Muscle layer of colon (tissue), 2 donors: Measurements from ENCODE around the gene ABTB1.

Experiments
- H3K27ac ChIP-seq: one replicate; pipeline ENCODE4 v1.7.0; 2013; ENCODE audit warnings: low read depth, mild to moderate bottlenecking, low read length, moderate library complexity
- H3K27me3 ChIP-seq, 2 donors: one replicate each; pipeline ENCODE4 v1.7.0; 2013; ENCODE audit warnings: low read length in 2 of 2, mild to moderate bottlenecking in 2 of 2; ENCODE audit not compliant: insufficient read depth in 2 of 2, control insufficient read depth in 1 of 2
- H3K36me3 ChIP-seq: one replicate; pipeline ENCODE4 v1.7.0; 2013; ENCODE audit warnings: mild to moderate bottlenecking, low read length; ENCODE audit not compliant: insufficient read depth
- H3K4me1 ChIP-seq: one replicate; pipeline ENCODE4 v1.7.0; 2013; ENCODE audit warnings: mild to moderate bottlenecking, low read length; ENCODE audit not compliant: insufficient read depth
- H3K4me3 ChIP-seq, 2 donors: one replicate each; pipeline ENCODE4 v1.7.0; 2013; ENCODE audit warnings: low read length in 2 of 2, low read depth in 1 of 2, mild to moderate bottlenecking in 1 of 2, moderate library complexity in 1 of 2
- H3K9ac ChIP-seq: one replicate; pipeline ENCODE4 v1.7.0; 2013; ENCODE audit warnings: low read length
- H3K9me3 ChIP-seq: one replicate; pipeline ENCODE4 v1.7.0; 2013; ENCODE audit warnings: mild to moderate bottlenecking, low read length
- donor health status: abdominal sarcoma.
- donor health status: Adenocarcinoma of cecum.

The ABTB1 gene

GRCh38 chr3:127720985-127721935, 48.5 kb downstream of the ABTB1 start:
- Histone ChIP-seq H3K9ac (no peak overlapping the region), H3K27ac (peak overlapping the region; percentile 22), H3K27me3 (no peaks in the 10 kb centered on the region), H3K36me3 (peaks cover 16% of the 10 kb centered on the region), H3K4me1 (peaks cover 33% of the 10 kb centered on the region), H3K4me3 (no peak overlapping the region), H3K9me3 (no peaks in the 10 kb centered on the region)

DNA sequence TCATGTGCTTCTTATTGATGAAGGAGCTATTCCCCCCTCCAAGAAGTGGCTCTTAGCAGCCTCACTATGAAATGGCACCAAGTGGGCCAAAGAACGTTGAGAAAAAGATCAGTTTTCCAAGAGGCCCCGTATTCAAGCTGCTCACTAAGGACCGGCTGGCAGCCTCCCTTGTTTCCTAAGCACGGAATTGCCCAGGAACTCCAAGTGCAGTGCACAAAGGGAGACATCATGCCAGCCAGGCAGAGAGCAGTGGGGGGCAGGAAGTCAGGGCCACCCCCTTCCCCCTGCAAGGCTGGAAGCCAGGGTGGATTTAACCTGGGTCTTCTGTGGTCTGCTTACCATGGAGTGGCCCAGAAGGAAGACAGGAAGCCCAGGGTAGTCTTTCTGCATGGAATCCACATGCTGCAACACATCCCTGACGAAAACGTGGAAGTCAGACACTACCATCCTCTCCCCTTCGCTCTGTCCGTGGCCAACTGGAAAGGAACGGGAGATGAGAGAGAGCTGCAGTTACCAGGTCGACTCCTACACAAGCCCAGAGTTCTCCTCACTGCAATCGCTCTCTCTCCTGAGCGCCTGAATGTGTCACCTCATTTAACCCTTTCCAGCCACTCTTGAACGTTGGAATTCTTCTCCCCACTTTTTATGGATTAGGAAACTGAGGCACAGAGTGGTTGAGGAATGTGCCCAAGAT, 49.5 kb downstream of the ABTB1 start:
- no peaks in the 10 kb centered on the region for H3K27me3 ChIP-seq
- peaks cover 33% of the 10 kb centered on the region for H3K4me1 ChIP-seq
- H3K27ac ChIP-seq, result peak overlapping the region; percentile 22
- H3K9ac ChIP-seq, result peak overlapping the region; percentile 15
- H3K4me3 ChIP-seq, result peak overlapping the region in 1 of 2 donors; percentile 40
- no peaks in the 10 kb centered on the region for H3K9me3 ChIP-seq
- H3K36me3 ChIP-seq, result peaks cover 16% of the 10 kb centered on the region

GRCh38 chr3:127723011-127723567, 50.3 kb downstream of the ABTB1 start:
- peaks cover 33% of the 10 kb centered on the region for H3K4me1 ChIP-seq
- peak overlapping the region; percentile 23 for H3K27ac ChIP-seq
- no peaks in the 10 kb centered on the region for H3K27me3 ChIP-seq
- H3K4me3 ChIP-seq, result peak overlapping the region in 1 of 2 donors; percentile 40
- H3K9ac ChIP-seq, result peak overlapping the region; percentile 15
- peaks cover 16% of the 10 kb centered on the region for H3K36me3 ChIP-seq
- no peaks in the 10 kb centered on the region for H3K9me3 ChIP-seq

GRCh38 chr3:127726894-127727293, 54.1 kb downstream of the ABTB1 start:
- no peaks in the 10 kb centered on the region for H3K27me3 ChIP-seq
- H3K27ac ChIP-seq, result no peak overlapping the region
- no peak overlapping the region for H3K9ac ChIP-seq
- H3K36me3 ChIP-seq, result no peaks in the 10 kb centered on the region
- no peak overlapping the region for H3K4me3 ChIP-seq
- peaks cover 26% of the 10 kb centered on the region for H3K4me1 ChIP-seq
- no peaks in the 10 kb centered on the region for H3K9me3 ChIP-seq

DNA sequence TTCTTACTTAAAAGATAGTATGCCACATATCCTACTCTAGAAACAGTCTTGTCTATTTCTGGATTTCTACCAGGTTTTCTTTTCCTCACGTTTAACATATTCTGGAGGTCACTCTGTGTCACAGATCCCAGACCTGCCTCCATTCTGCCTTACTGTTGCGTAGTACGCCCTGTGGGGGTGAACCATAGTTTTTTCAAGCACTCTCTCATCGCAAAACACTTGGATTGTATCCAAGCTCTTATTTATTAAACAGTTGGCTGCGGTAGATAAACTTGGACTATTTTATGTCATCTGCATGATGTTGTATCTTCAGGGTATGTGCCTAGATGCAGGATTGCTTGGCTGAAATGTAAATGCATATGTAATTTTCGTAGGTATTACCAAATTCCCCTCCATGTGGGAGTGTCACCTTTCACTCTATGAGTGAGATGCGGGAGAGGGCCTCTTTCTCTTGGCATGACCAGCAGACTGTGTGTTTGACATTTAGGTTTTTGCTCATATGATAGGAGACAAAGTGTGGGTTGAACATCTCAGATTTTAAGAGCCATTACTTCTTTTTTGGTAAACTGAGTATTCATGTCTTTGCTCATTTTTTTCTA, 55.8 kb downstream of the ABTB1 start:
- Histone ChIP-seq H3K9ac (no peak overlapping the region), H3K27me3 (no peaks in the 10 kb centered on the region), H3K9me3 (no peaks in the 10 kb centered on the region), H3K27ac (no peak overlapping the region), H3K4me1 (peaks cover 10% of the 10 kb centered on the region), H3K4me3 (no peak overlapping the region), H3K36me3 (no peaks in the 10 kb centered on the region)

DNA sequence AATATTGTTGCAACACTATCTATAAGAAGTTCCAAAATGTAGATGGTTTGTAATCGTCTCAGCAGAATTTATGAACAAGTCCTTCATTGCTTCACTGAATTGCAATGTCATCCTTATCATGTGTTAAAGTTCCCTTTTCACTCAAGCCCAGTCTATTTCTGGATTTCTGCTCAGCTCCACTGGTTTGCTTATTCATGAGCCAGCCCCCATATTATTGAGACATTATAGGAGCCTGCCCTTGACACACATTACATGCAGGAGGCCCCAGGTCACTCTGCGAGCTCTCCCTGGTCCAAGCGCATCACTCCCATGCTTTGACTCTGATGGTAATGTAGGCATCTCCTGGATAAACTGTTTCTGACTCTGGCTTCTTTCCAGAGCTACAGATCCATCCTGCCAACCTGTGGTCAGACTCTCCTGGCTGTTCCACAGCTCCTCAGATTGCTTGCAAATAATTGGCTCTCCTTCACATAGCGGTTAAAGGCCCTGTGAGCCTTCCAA, 56.9 kb downstream of the ABTB1 start:
- H3K27me3 ChIP-seq, result no peaks in the 10 kb centered on the region
- H3K4me3 ChIP-seq, result no peak overlapping the region
- H3K9me3 ChIP-seq, result no peaks in the 10 kb centered on the region
- no peaks in the 10 kb centered on the region for H3K36me3 ChIP-seq
- peak overlapping the region; percentile 54 for H3K27ac ChIP-seq
- H3K9ac ChIP-seq, result no peak overlapping the region
- peaks cover 12% of the 10 kb centered on the region for H3K4me1 ChIP-seq

DNA sequence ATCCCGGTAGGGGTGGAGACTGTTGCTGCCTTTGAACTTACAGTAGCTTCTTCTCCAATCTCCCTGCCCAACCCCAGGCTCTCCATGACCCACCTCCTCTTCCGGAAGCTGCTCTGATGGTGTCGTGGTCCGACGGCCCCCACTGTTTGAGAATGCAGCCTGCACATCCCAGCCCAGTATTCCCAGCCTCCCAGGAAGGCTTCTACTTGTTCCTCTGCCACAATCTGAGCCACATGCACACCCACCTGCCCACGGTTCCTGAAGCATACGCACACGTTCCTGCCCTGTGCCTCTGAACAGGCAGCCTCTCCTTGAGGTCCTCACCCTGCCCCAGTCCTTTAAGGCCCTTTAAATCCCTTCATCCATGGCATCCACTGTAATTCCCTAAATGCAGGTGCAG, 57.4 kb downstream of the ABTB1 start:
- no peaks in the 10 kb centered on the region for H3K9me3 ChIP-seq
- H3K4me1 ChIP-seq, result peaks cover 18% of the 10 kb centered on the region
- peak overlapping the region; percentile 54 for H3K27ac ChIP-seq
- H3K36me3 ChIP-seq, result no peaks in the 10 kb centered on the region
- H3K9ac ChIP-seq, result no peak overlapping the region
- H3K4me3 ChIP-seq, result no peak overlapping the region
- no peaks in the 10 kb centered on the region for H3K27me3 ChIP-seq
